Hepatocyte (in vitro differentiated cells): ENCODE data around the gene ARHGEF25.

ENCODE experiments used
- EZH2phosphoT487 ChIP-seq: fragments of 200-600 bp; sonication (generic); IDR thresholded peaks from one replicate; pipeline ENCODE4 v1.6.1; 2018; ENCODE audit warnings: antibody characterized with exemption, mild to moderate bottlenecking, low read depth, moderate library complexity; ENCODE audit not compliant: unreplicated experiment, severe bottlenecking
- TF ChIP-seq, protein P1 (sequence below): fragments of 200-600 bp; sonication (generic); IDR thresholded peaks from 2 replicates; pipeline ENCODE4 v1.5.1; 2016; ENCODE audit warnings: antibody characterized with exemption, mild to moderate bottlenecking; ENCODE audit not compliant: poor library complexity

DNA sequence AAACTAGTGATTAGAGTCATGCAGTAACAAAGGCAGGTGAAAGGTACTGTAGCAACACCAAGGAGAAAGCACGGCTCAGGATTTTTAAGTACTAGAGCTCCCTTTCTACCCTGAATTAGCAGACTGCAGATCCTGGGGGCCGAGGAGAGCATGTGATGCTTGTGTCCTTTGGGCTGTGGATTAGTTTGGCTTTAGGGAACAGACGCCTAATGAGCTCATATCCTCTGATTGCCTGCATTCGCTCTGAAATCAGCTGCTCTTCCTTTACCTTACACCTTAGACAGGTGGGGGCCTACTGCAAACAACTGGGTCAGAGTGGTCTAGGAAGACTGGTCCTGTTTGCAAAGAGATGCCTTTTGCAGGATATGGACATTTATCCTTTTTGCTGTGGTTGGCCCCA lies 18.0 kb upstream of the ARHGEF25 start:
- TF ChIP-seq, protein P1, sequence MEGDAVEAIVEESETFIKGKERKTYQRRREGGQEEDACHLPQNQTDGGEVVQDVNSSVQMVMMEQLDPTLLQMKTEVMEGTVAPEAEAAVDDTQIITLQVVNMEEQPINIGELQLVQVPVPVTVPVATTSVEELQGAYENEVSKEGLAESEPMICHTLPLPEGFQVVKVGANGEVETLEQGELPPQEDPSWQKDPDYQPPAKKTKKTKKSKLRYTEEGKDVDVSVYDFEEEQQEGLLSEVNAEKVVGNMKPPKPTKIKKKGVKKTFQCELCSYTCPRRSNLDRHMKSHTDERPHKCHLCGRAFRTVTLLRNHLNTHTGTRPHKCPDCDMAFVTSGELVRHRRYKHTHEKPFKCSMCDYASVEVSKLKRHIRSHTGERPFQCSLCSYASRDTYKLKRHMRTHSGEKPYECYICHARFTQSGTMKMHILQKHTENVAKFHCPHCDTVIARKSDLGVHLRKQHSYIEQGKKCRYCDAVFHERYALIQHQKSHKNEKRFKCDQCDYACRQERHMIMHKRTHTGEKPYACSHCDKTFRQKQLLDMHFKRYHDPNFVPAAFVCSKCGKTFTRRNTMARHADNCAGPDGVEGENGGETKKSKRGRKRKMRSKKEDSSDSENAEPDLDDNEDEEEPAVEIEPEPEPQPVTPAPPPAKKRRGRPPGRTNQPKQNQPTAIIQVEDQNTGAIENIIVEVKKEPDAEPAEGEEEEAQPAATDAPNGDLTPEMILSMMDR = no peak
- no peak for TF ChIP-seq EZH2phosphoT487
